Psoas muscle (tissue), 8 donors: Measurements from ENCODE around the gene COG2. TPM values are rescaled to one million over a fixed set of nuclear protein-coding genes. Genes with fewer than 3 reads are reported as not detected.

Experiments used
- ATAC-seq, 4 donors: fragments of 200-7000 bp; cut with Tn5 transposase; one replicate each; pipeline ENCODE4 v1.9.1; 2020; ENCODE audit warnings: moderate library complexity in 3 of 4, mild to moderate bottlenecking in 2 of 4
- DNase-seq, 2 donors: peaks; one replicate each; pipeline ENCODE4 v3.0.0-alpha.2; 2020
- H3K27ac ChIP-seq: fragments of 200-600 bp; one replicate; pipeline ENCODE4 v1.8.0; 2022
- H3K27me3 ChIP-seq, 3 donors: fragments of 200-600 bp in 1 of 3; one replicate each; pipeline versions ENCODE4 v1.6.1 to v1.8.0; 2013 to 2022; ENCODE audit warnings: low read length in 2 of 3, mild to moderate bottlenecking in 2 of 3, moderate library complexity in 1 of 3; ENCODE audit not compliant: insufficient read depth in 3 of 3
- H3K36me3 ChIP-seq, 2 donors: fragments of 200-600 bp in 1 of 2; one replicate each; pipeline versions ENCODE4 v1.6.1 to v1.8.0; 2013 to 2022; ENCODE audit warnings: low read depth in 1 of 2, mild to moderate bottlenecking in 1 of 2, moderate library complexity in 1 of 2; ENCODE audit not compliant: insufficient read depth in 1 of 2
- H3K4me1 ChIP-seq: fragments of 200-600 bp; one replicate; pipeline ENCODE4 v1.8.0; 2022
- H3K4me3 ChIP-seq: fragments of 200-600 bp; one replicate; pipeline ENCODE4 v1.8.0; 2022; ENCODE audit warnings: mild to moderate bottlenecking
- H3K9me3 ChIP-seq: fragments of 200-600 bp; one replicate; pipeline ENCODE4 v1.8.0; 2022
- WGBS, 3 donors: extraction: QIAGEN DNeasy Blood & Tissue Kit; methylation state at CpG; one replicate each; pipeline versions ENCODE4 v1.1.6 to v1.1.7; 2013; 5-methylcytosine and 5-hydroxymethylcytosine counted together
- intact Hi-C, 2 donors: fragments of 100-400 bp; cut with DNase I; formaldehyde crosslinking; loops; one replicate each; pipeline versions ENCODE4 v1.11.0 to v1.14.2; 2022
- polyA plus RNA-seq, 3 donors: library from polyadenylated mRNA; stranded (reverse); fragments of 200-250 nt; gene quantifications; one replicate each; pipeline ENCODE4 v1.2.3, GENCODE V29; 2013
- total RNA-seq, 4 donors: library from RNA; stranded (reverse); fragmentation: NEBNext Ultra II Directional in 2 of 4; extraction: Animal tissue kit (Norgen Biotek cat#: 25700) in 2 of 4; gene quantifications; one replicate each; pipeline versions ENCODE4 v1.2.1 to v1.2.4, GENCODE V29; 2021 to 2023
- TF ChIP-seq, protein P1 (sequence below): fragments of 200-600 bp; IDR thresholded peaks from one replicate; pipeline ENCODE4 v1.8.0; 2022; ENCODE audit warnings: antibody characterized with exemption
- donor health status: healthy with polysubstance abuse.
- donor health status: DM: no; HTN: no; CAD: no; lungs with moderate emphysema.
- donor health status: Bipolar disorder and iron deficiency.
- donor health status: healthy.
- donor health status: DM: yes; HTN: yes; CAD: no.
- donor health status: DM: no; HTN: no; CAD: no.
- donor health status: DM: no; HTN: no; CAD: no.
- donor health status: DM: yes; HTN: yes; CAD: no.

COG2 gene
- total and polyA plus RNA-seq, 7 donors: 11.9 to 30.5 (median 21.3) TPM

DNA sequence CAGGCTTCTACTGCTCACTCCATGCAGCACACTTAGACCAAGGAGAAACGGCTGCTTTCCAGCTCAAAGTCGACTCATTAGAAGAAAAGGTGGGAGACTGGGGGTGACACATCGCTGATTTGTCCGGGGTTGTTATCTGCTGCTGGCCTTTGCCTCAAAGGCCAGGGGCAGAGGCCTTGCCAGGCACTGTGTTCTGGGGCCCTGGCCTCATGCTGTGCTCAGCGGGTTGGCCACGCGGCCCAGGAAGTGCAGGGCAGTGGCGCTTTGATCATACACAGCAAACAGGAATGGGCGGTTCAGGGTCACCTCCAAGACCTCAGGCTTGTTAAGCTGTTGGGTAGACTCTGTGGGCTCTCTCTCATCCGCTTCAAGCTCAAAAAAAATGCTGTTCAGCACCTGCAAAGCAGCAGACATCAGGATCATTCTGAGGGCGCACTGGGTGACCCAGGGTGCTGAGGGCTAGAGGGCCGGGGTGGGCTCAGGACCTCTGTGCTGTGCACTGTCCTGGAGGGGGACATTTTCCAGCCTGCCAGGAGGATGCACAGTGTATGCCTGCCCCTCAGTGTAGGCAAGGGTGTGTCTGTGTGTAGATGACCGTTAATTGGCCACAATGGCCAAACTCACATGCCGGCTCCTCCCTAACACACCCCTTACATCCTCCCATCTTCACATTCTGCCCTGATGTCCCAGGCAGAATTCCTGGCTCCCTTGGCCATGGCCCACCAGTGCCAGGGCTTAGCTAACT lies 60.8 kb downstream of the COG2 start:
- intact Hi-C loops: loop anchor here in 1 of 2 donors (5.0 kb wide), 1 partner anchor 69 kb away; no protein-coding TSS in a partner anchor
- no peak overlapping the region for H3K4me3 ChIP-seq
- H3K27me3 ChIP-seq: no peaks in the 10 kb centered on the region
- no peak overlapping the region for H3K27ac ChIP-seq
- 73 to 77% (median 76%) methylated on average over 14 of the region's 14 CpGs for whole genome bisulfite sequencing, 3 donors
- TF ChIP-seq, protein P1, sequence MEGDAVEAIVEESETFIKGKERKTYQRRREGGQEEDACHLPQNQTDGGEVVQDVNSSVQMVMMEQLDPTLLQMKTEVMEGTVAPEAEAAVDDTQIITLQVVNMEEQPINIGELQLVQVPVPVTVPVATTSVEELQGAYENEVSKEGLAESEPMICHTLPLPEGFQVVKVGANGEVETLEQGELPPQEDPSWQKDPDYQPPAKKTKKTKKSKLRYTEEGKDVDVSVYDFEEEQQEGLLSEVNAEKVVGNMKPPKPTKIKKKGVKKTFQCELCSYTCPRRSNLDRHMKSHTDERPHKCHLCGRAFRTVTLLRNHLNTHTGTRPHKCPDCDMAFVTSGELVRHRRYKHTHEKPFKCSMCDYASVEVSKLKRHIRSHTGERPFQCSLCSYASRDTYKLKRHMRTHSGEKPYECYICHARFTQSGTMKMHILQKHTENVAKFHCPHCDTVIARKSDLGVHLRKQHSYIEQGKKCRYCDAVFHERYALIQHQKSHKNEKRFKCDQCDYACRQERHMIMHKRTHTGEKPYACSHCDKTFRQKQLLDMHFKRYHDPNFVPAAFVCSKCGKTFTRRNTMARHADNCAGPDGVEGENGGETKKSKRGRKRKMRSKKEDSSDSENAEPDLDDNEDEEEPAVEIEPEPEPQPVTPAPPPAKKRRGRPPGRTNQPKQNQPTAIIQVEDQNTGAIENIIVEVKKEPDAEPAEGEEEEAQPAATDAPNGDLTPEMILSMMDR: no peak
- peaks cover 0 to 40% of the 10 kb centered on the region in 2 donors for H3K36me3 ChIP-seq
- DNase-seq (no peak), ATAC-seq (no peak)
- H3K9me3 ChIP-seq: no peaks in the 10 kb centered on the region
- H3K4me1 ChIP-seq: no peaks in the 10 kb centered on the region

DNA sequence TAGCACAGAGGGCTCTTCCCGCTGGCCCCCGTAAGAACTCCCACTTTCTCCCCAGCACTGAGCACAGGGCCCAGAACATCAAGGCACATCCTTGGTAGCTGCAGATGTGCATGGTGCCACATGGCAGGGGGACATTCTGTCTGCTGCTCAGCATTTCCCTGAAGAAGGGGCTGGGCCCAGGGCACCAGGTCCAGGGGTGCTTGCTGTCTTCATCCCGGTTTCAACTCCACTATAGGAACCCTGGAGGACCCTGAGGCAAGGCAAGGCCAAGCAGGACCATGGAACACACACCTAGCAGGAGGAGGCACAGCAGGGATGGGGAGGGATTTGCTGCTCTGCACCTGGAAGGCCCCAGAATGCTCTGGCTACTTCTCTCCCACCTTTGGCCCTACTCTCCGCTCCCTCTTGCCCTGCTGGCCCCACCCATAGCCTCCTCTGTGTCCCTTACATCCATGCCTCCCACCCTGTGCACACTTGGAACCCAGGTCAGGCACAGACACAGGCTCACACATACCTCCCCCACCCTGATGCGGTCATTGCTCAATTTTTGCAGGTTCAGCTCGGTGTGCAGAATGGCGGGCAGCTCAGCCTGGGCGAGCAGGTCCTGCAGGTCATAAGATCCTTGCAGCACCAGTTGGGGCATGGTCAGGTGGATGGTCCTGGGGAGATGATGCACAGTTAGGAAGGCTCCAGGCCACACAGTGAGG lies 61.6 kb downstream of the COG2 start:
- WGBS, 3 donors: 93 to 97% (median 95%) methylated on average over 8 of the region's 8 CpGs
- Histone ChIP-seq H3K4me1 (peaks cover 3% of the 10 kb centered on the region), H3K9me3 (no peaks in the 10 kb centered on the region), H3K4me3 (no peak overlapping the region), H3K27me3 (no peaks in the 10 kb centered on the region), H3K36me3 (peaks cover 0 to 40% of the 10 kb centered on the region in 2 donors), H3K27ac (no peak overlapping the region)
- DNase-seq (peak in 1 of 2 donors; percentile 43), ATAC-seq (no peak)
- TF ChIP-seq, protein P1: no peak
- intact Hi-C loops: loop anchor here in 1 of 2 donors (5.0 kb wide), 1 partner anchor 68 kb away; no protein-coding TSS in a partner anchor

DNA sequence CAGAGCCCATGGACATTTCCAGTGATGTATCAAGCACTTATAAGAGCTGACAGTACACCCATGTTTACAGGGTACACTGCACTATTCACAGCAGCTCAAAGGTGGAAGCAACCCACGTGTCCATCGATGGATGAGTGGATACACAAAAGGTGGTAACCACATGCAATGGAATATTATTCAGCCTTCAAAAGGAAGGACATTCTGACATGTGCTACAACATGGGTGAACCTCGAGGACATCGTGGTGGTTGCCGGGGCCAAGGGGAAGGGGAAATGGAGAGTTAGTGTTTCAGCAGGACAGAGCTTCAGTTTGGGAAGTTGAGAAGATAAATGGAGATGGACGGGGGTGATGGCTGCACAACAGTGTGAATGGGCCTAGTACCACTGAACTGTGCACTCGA lies 62.5 kb downstream of the COG2 start:
- 94 to 96% (median 95%) methylated on average over 7 of the region's 7 CpGs for WGBS, 3 donors
- Histone ChIP-seq H3K27me3 (no peaks in the 10 kb centered on the region), H3K27ac (no peak overlapping the region), H3K4me1 (peaks cover 3% of the 10 kb centered on the region), H3K36me3 (peaks cover 0 to 44% of the 10 kb centered on the region in 2 donors), H3K4me3 (no peak overlapping the region), H3K9me3 (no peaks in the 10 kb centered on the region)
- intact Hi-C loops: loop anchor here in 1 of 2 donors (5.0 kb wide), 1 partner anchor 67 kb away; no protein-coding TSS in a partner anchor
- no peak for ATAC-seq
- TF ChIP-seq, protein P1: no peak
- DNase-seq: no peak

DNA sequence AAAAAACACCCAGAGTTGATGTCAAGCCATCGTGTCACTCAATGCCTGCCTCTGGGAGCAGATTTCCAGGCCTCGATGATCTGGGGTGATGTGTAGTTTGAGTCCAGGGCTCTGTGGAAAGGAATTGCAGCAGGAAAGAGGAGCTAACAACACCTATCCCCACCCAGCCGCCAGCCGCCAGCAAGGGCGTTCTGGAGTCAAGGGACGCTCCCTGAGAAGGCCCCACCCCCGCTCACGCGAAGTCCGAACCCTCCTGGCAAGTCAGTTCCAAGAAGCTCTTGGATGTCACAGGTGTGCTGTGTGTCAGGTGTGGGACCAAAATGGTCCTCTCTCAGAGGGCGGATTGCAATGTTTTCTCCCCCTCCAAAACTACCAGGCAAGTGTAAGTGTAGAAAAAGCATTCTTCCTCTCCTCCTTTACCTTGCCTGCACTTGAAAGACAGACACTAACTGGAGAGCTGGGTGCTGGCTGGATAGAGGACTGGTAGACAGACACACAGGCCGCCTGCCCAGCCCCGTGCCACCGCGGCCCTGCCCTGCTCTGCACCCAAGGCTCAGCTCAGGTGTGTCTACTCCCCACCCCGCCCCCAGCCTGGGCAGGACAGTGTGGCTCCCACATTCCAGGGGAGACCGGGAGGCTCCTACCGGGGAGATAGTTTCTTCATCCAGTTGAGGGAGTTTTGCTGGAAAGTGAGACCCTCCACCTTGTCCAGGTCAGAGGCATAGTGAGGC lies 63.2 kb downstream of the COG2 start:
- peaks cover 3% of the 10 kb centered on the region for H3K4me1 ChIP-seq
- no peak overlapping the region for H3K27ac ChIP-seq
- DNase-seq: peak in 1 of 2 donors; percentile 39
- no peak overlapping the region for H3K4me3 ChIP-seq
- peaks cover 0 to 50% of the 10 kb centered on the region in 2 donors for H3K36me3 ChIP-seq
- no peak for ATAC-seq
- TF ChIP-seq, protein P1: no peak
- intact Hi-C loops: no loop called here
- H3K9me3 ChIP-seq: no peaks in the 10 kb centered on the region
- no peaks in the 10 kb centered on the region for H3K27me3 ChIP-seq
- WGBS, 3 donors: 88 to 92% (median 92%) methylated on average over 18 of the region's 18 CpGs
